Transverse colon (tissue), 4 donors: ENCODE results near the gene WSCD1. TPM values are rescaled to one million over a fixed set of nuclear protein-coding genes. Genes with fewer than 3 reads are reported as not detected.

Experiments used
- DNase-seq: peaks from one replicate; pipeline ENCODE4 v3.0.0-alpha.2; 2019
- H3K27ac ChIP-seq, 4 donors: fragments of 200-600 bp; sonication (generic); 2 replicates each; pipeline ENCODE4 v1.5.1; 2016 to 2018; ENCODE audit warnings: inconsistent platforms in 4 of 4
- H3K27me3 ChIP-seq: fragments of 200-600 bp; sonication (generic); 2 replicates; pipeline ENCODE4 v1.5.1; 2017; ENCODE audit warnings: inconsistent platforms
- H3K36me3 ChIP-seq, 4 donors: fragments of 200-600 bp; sonication (generic); 2 replicates each; pipeline ENCODE4 v1.5.1; 2017 to 2019; ENCODE audit warnings: inconsistent platforms in 4 of 4
- H3K4me1 ChIP-seq, 4 donors: fragments of 200-600 bp; sonication (generic); 2 replicates each; pipeline ENCODE4 v1.5.1; 2017 to 2020; ENCODE audit warnings: inconsistent platforms in 4 of 4
- H3K4me3 ChIP-seq, 4 donors: fragments of 200-600 bp; sonication (generic); 1 replicate in 1 of 4; 2 replicates in 3 of 4; pipeline versions ENCODE4 v1.5.1 to v1.6.1; 2017 to 2019; ENCODE audit warnings: inconsistent platforms in 4 of 4
- H3K9me3 ChIP-seq, 2 donors: fragments of 200-600 bp; sonication (generic); 2 replicates each; pipeline ENCODE4 v1.5.1; 2017 to 2019; ENCODE audit warnings: inconsistent platforms in 2 of 2
- EP300 ChIP-seq: sonication (generic); formaldehyde crosslinking; IDR thresholded peaks from one replicate; pipeline ENCODE4 v1.6.1; 2017; ENCODE audit warnings: antibody characterized with exemption, low read depth
- POLR2A ChIP-seq: fragments of 450-650 bp; IDR thresholded peaks from one replicate; pipeline ENCODE4 v1.6.1; 2016; ENCODE audit warnings: antibody characterized with exemption, mild to moderate bottlenecking, moderate library complexity
- POLR2AphosphoS5 ChIP-seq, 3 donors: sonication (generic); formaldehyde crosslinking; IDR thresholded peaks; one replicate each; pipeline ENCODE4 v1.6.1; 2016; ENCODE audit warnings: antibody characterized with exemption in 3 of 3
- WGBS, 2 donors: methylation state at CpG; one replicate each; pipeline ENCODE4 v1.1.5; 2018; ENCODE audit warnings: low coverage in 1 of 2; 5-methylcytosine and 5-hydroxymethylcytosine counted together
- in situ Hi-C, 4 donors: fragments of 200-750 bp; cut with MboI; loops; one replicate each; pipeline versions ENCODE4 v1.15.0 to v1.15.1; 2017; ENCODE audit warnings: low sequenced_read_pairs in 3 of 4, low pct_ligation_motif_present in 1 of 4, low pct_unique_long_range_greater_than_20kb in 1 of 4
- intact Hi-C: fragments of 100-400 bp; cut with DNase I; formaldehyde crosslinking; loops from one replicate; pipeline ENCODE4 v1.15.1; 2023; ENCODE audit warnings: low total_unique reads
- total RNA-seq, 4 donors: library from RNA; depleted of rRNA; stranded (reverse); fragments of >200 nt; gene quantifications; one replicate each; pipeline ENCODE4 v1.1.0, GENCODE V29; 2016
- TF ChIP-seq, protein P1 (sequence below), 5 experiments: fragments of 200-600 bp in 3 of 5; fragments of 450-650 bp in 2 of 5; sonication (generic) in 3 of 5; IDR thresholded peaks; 1 replicate in 2 of 5; 2 replicates in 3 of 5; pipeline ENCODE4 v1.5.1; 2016 to 2017; ENCODE audit warnings: antibody characterized with exemption in 5 of 5, inconsistent platforms in 3 of 5, mild to moderate bottlenecking in 2 of 5, moderate library complexity in 1 of 5

The WSCD1 gene
- total RNA-seq, 4 donors from 2014 or later: 23.7 to 58.4 (median 33.7) TPM

DNA sequence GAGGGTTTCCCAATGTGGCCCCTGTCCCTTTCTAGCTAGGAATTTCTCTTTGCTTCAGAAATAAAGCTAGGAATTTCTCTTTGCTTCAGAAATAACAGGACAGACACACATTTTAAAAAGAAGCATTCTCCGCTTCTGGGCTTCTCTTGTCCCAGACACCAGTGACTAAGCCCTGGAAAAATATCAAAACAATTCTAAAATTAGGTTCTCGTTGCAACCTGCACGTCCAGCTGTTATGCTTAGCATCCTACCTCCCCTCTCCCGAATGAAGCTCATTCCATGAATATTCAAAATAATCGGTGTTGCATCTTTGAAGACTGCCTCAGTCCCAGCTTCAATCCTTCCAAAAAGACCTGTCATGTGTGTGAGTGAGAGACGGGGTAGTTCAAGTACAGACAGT lies 45.6 kb upstream of the WSCD1 start:
- 77 to 100% methylated on average over 1 to 6 of the region's 6 CpGs for WGBS, 2 donors
- H3K36me3 ChIP-seq: no peaks in the 10 kb centered on the region
- intact Hi-C loops: no loop called here
- H3K27me3 ChIP-seq: no peaks in the 10 kb centered on the region
- TF ChIP-seq, protein P1, sequence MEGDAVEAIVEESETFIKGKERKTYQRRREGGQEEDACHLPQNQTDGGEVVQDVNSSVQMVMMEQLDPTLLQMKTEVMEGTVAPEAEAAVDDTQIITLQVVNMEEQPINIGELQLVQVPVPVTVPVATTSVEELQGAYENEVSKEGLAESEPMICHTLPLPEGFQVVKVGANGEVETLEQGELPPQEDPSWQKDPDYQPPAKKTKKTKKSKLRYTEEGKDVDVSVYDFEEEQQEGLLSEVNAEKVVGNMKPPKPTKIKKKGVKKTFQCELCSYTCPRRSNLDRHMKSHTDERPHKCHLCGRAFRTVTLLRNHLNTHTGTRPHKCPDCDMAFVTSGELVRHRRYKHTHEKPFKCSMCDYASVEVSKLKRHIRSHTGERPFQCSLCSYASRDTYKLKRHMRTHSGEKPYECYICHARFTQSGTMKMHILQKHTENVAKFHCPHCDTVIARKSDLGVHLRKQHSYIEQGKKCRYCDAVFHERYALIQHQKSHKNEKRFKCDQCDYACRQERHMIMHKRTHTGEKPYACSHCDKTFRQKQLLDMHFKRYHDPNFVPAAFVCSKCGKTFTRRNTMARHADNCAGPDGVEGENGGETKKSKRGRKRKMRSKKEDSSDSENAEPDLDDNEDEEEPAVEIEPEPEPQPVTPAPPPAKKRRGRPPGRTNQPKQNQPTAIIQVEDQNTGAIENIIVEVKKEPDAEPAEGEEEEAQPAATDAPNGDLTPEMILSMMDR (IDR thresholded peaks at IDR 0.05): no peak
- no peak for TF ChIP-seq POLR2AphosphoS5 (IDR thresholded peaks at IDR 0.05)
- no peak for TF ChIP-seq POLR2A
- no peak for TF ChIP-seq EP300
- no peak overlapping the region for H3K4me3 ChIP-seq
- in situ Hi-C loops: no loop called here
- H3K27ac ChIP-seq: no peak overlapping the region
- no peaks in the 10 kb centered on the region for H3K9me3 ChIP-seq
- DNase-seq: no peak
- H3K4me1 ChIP-seq: no peaks in the 10 kb centered on the region

DNA sequence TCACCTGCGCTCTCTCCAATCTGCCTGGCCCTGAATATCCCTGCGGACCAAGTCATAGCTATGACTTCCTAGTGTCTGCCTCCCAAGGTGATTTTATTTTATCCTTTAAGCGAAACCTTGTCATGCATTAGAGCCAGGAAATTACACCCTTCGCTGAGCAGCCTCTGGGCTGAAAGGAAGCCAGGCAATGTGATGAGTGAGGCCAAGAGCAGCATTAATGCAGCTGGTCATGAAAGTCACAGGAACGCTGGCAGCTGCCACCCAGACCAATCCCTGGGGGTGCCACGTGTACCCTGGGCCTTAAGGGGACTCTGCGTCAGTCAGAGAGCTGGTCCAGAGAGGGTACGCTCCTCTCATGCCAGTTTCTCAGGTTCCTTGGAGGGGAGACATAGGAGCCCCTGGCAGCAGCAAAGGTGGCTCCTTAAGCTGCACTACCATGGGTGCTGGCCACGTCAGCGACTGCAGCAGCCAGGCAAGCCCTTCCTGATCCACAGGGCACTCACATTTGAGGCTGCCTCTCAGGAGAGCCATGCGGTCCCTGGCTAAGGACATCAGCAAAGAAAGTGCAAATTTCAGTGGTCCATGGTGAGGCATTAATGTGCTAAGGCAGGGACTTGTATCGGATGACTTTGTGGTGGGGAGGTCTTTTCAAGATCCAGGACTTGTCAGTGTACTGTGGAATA lies 42.7 kb upstream of the WSCD1 start:
- 84% methylated on average over 12 of the region's 12 CpGs; no CpG with 5 or more reads in 1 of the 2 donors for WGBS, 2 donors
- H3K9me3 ChIP-seq: no peaks in the 10 kb centered on the region
- intact Hi-C loops (no loop called here), in situ Hi-C loops (loop anchor here in 1 of 4 donors (25.0 kb wide), 1 partner anchor 110 kb away; no protein-coding TSS in a partner anchor)
- H3K27ac ChIP-seq: no peak overlapping the region
- H3K27me3 ChIP-seq: peaks cover 7% of the 10 kb centered on the region
- H3K36me3 ChIP-seq: no peaks in the 10 kb centered on the region
- no peaks in the 10 kb centered on the region for H3K4me1 ChIP-seq
- H3K4me3 ChIP-seq: no peak overlapping the region
- no peak for TF ChIP-seq EP300
- TF ChIP-seq POLR2A: no peak
- TF ChIP-seq, protein P1 (IDR thresholded peaks at IDR 0.05): no peak
- no peak for TF ChIP-seq POLR2AphosphoS5 (IDR thresholded peaks at IDR 0.05)
- no peak for DNase-seq

DNA sequence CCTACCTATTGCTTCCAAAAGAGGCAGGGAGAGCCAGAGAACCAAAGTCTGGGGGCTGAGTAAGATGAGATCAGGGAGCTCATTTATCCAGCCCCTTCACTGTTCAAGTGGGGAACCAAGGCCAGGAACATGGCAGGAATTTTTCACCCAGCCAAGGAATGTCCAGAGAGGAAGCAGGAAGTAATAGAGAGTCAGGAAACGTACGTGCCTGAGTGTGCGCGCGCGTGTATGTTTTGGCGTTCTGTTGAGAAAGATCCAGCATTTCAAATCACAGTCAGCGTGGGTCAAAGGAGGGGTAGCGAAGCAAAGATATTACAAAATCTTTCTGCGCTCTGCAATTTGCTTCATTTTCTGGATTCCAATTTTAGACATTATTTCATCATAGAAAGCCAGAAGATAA lies 41.9 kb upstream of the WSCD1 start:
- 72 to 74% methylated on average over 4 to 10 of the region's 10 CpGs for WGBS, 2 donors
- Histone ChIP-seq H3K4me3 (no peak overlapping the region), H3K27ac (no peak overlapping the region), H3K9me3 (no peaks in the 10 kb centered on the region), H3K27me3 (peaks cover 9% of the 10 kb centered on the region), H3K4me1 (no peaks in the 10 kb centered on the region), H3K36me3 (no peaks in the 10 kb centered on the region)
- TF ChIP-seq EP300 (no peak), POLR2A (no peak), POLR2AphosphoS5 (IDR thresholded peaks at IDR 0.05) (no peak)
- TF ChIP-seq, protein P1 (IDR thresholded peaks at IDR 0.05): no peak
- in situ Hi-C loops: loop anchor here in 1 of 4 donors (25.0 kb wide), 1 partner anchor 109 kb away; no protein-coding TSS in a partner anchor
- DNase-seq: no peak
- intact Hi-C loops: no loop called here

DNA sequence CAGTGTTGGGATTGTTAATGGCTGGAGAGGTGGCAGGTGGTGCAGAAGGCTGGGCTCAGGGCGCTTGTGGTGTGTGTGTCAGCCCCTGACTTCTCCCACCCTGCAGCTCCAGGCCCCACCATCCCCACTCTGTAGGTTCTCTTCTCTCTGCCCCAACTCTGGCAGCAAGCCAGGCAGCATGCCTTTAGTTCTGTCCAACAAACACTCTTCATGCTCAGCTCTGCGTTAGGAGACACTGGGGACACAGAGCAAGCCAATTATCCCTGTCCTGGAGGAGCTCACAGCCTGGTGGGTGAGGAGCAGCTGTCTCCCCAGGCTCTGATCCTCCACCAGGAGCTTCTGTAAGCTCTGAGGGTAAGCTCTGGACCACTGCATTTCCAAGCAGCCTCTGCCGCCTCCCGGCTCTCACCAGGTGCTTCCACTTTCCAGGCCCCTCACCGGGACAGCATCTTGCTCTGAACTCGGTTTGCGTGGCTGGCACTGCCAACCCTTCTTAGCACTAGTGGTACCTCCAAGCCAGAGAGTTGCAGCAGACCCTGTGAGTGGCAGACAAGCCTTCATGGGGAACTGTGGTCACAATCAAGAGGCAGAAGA lies 34.3 kb upstream of the WSCD1 start:
- DNase-seq: no peak
- Histone ChIP-seq H3K27ac (no peak overlapping the region), H3K4me3 (no peak overlapping the region), H3K4me1 (no peaks in the 10 kb centered on the region), H3K36me3 (no peaks in the 10 kb centered on the region), H3K9me3 (no peaks in the 10 kb centered on the region), H3K27me3 (peaks cover 9% of the 10 kb centered on the region)
- 76% methylated on average over 7 of the region's 7 CpGs; no CpG with 5 or more reads in 1 of the 2 donors for WGBS, 2 donors
- TF ChIP-seq POLR2AphosphoS5 (IDR thresholded peaks at IDR 0.05) (no peak), POLR2A (no peak), EP300 (no peak)
- TF ChIP-seq, protein P1 (IDR thresholded peaks at IDR 0.05): no peak
- intact Hi-C loops: no loop called here
- in situ Hi-C loops: loop anchor here in 1 of 4 donors (25.0 kb wide), 1 partner anchor 101 kb away; no protein-coding TSS in a partner anchor
